H9 (cell line): ENCODE data around the gene ENO3. TPM values are rescaled to one million over a fixed set of nuclear protein-coding genes. Genes with fewer than 3 reads are reported as not detected.
A peak's percentile ranks its signal among the peaks of the same experiment; 100 is the strongest.

Source experiments
- DNase-seq: peaks from one replicate; pipeline ENCODE4 v3.0.0-alpha.2; 2017
- H2AFZ ChIP-seq: one replicate; pipeline ENCODE4 v1.6.1; 2013; ENCODE audit warnings: mild to moderate bottlenecking, low read length, control low read depth, moderate library complexity
- H2AK5ac ChIP-seq: 2 replicates; pipeline ENCODE4 v1.6.1; 2013; ENCODE audit warnings: low read length, control low read depth, mixed read lengths; ENCODE audit not compliant: insufficient read length
- H2BK120ac ChIP-seq: one replicate; pipeline ENCODE4 v1.6.1; 2013; ENCODE audit warnings: low read depth, mild to moderate bottlenecking, low read length, control low read depth, inconsistent platforms; ENCODE audit not compliant: poor library complexity, severe bottlenecking
- H2BK12ac ChIP-seq: 2 replicates; pipeline ENCODE4 v1.6.1; 2013; ENCODE audit warnings: low read length, control low read depth, mixed read lengths, low read depth; ENCODE audit not compliant: insufficient read length
- H2BK15ac ChIP-seq: 2 replicates; pipeline ENCODE4 v1.6.1; 2013; ENCODE audit warnings: low read depth, low read length, control low read depth
- H2BK20ac ChIP-seq: one replicate; pipeline ENCODE4 v1.6.1; 2013; ENCODE audit warnings: low read depth, mild to moderate bottlenecking, low read length, control low read depth, inconsistent platforms; ENCODE audit not compliant: poor library complexity, severe bottlenecking
- H2BK5ac ChIP-seq: 2 replicates; pipeline ENCODE4 v1.6.1; 2013; ENCODE audit warnings: low read length, control low read depth, mixed read lengths; ENCODE audit not compliant: insufficient read length
- H3K14ac ChIP-seq: 2 replicates; pipeline ENCODE4 v1.6.1; 2013; ENCODE audit warnings: low read length, control low read depth; ENCODE audit not compliant: insufficient read depth
- H3K18ac ChIP-seq: 2 replicates; pipeline ENCODE4 v1.6.1; 2013; ENCODE audit warnings: low read depth, mild to moderate bottlenecking, mixed read lengths, low read length, control low read depth; ENCODE audit not compliant: insufficient read length
- H3K23ac ChIP-seq: 2 replicates; pipeline ENCODE4 v1.6.1; 2013; ENCODE audit warnings: low read length, control low read depth, mixed read lengths, low read depth; ENCODE audit not compliant: insufficient read length
- H3K23me2 ChIP-seq: 2 replicates; pipeline ENCODE4 v1.6.1; 2013; ENCODE audit warnings: low read depth, mild to moderate bottlenecking, mixed read lengths, low read length, control low read depth; ENCODE audit not compliant: insufficient read length, poor library complexity, severe bottlenecking
- H3K27ac ChIP-seq: 2 replicates; pipeline ENCODE4 v1.5.1; 2013; ENCODE audit warnings: low read length, control low read depth, mixed read lengths, low read depth; ENCODE audit not compliant: insufficient read length
- H3K27me3 ChIP-seq: 2 replicates; pipeline ENCODE4 v1.6.1; 2013; ENCODE audit warnings: low read length, control low read depth, inconsistent platforms; ENCODE audit not compliant: insufficient read depth
- H3K4ac ChIP-seq: 2 replicates; pipeline ENCODE4 v1.6.1; 2013; ENCODE audit warnings: low read depth, mild to moderate bottlenecking, control low read depth, inconsistent platforms, low read length, moderate library complexity
- H3K4me1 ChIP-seq: 2 replicates; pipeline ENCODE4 v1.6.1; 2013; ENCODE audit warnings: low read length, control low read depth, inconsistent platforms; ENCODE audit not compliant: insufficient read depth
- H3K4me2 ChIP-seq: 2 replicates; pipeline ENCODE4 v1.6.1; 2013; ENCODE audit warnings: low read length, control low read depth, mixed read lengths; ENCODE audit not compliant: insufficient read length, insufficient read depth
- H3K56ac ChIP-seq: 2 replicates; pipeline ENCODE4 v1.6.1; 2013; ENCODE audit warnings: low read depth, mild to moderate bottlenecking, mixed read lengths, low read length, control low read depth; ENCODE audit not compliant: insufficient read length
- H3K79me1 ChIP-seq: 2 replicates; pipeline ENCODE4 v1.6.1; 2013; ENCODE audit warnings: low read depth, mild to moderate bottlenecking, moderate library complexity, low read length, control low read depth, inconsistent platforms; ENCODE audit not compliant: insufficient read depth, poor library complexity, severe bottlenecking
- H3K79me2 ChIP-seq: 2 replicates; pipeline ENCODE4 v1.6.1; 2013; ENCODE audit warnings: low read length, control low read depth, inconsistent platforms; ENCODE audit not compliant: insufficient read depth
- H3K9ac ChIP-seq: 2 replicates; pipeline ENCODE4 v1.6.1; 2013; ENCODE audit warnings: low read length, control low read depth, mixed read lengths; ENCODE audit not compliant: insufficient read length; ENCODE audit errors: extremely low read depth
- H3K9me3 ChIP-seq: one replicate; pipeline ENCODE4 v1.6.1; 2013; ENCODE audit warnings: low read depth, low read length, inconsistent platforms; ENCODE audit not compliant: control insufficient read depth
- H3T11ph ChIP-seq: one replicate; pipeline ENCODE4 v1.6.1; 2013; ENCODE audit warnings: mild to moderate bottlenecking, low read length, control low read depth, inconsistent platforms
- H4K20me1 ChIP-seq: one replicate; pipeline ENCODE4 v1.6.1; 2013; ENCODE audit not compliant: control insufficient read depth, insufficient read length, insufficient read depth
- H4K5ac ChIP-seq: 2 replicates; pipeline ENCODE4 v1.6.1; 2013; ENCODE audit warnings: low read depth, mild to moderate bottlenecking, mixed read lengths, low read length, control low read depth; ENCODE audit not compliant: insufficient read length
- H4K8ac ChIP-seq: replicated peaks from 2 replicates; pipeline ENCODE4 v1.6.1; 2013; ENCODE audit warnings: low read length, control low read depth, mixed read lengths, low read depth; ENCODE audit not compliant: insufficient read length
- H4K91ac ChIP-seq: 2 replicates; pipeline ENCODE4 v1.6.1; 2013; ENCODE audit warnings: low read depth, mild to moderate bottlenecking, moderate library complexity, mixed read lengths, low read length, control low read depth; ENCODE audit not compliant: insufficient read length
- H3K27ac Mint-ChIP-seq, 3 experiments: 2 replicates in 2 of 3; 3 replicates in 1 of 3; pipeline ENCODE4 v1.8.0; 2020 to 2021; ENCODE audit warnings: mixed read lengths in 3 of 3, mild to moderate bottlenecking in 1 of 3, moderate library complexity in 1 of 3
- H3K27me3 Mint-ChIP-seq: 2 replicates; pipeline ENCODE4 v1.8.0; 2021; ENCODE audit warnings: low read depth, mild to moderate bottlenecking, moderate library complexity, mixed read lengths
- H3K36me3 Mint-ChIP-seq, 3 experiments: 2 replicates in 2 of 3; 3 replicates in 1 of 3; pipeline ENCODE4 v1.8.0; 2020 to 2021; ENCODE audit warnings: low read depth in 3 of 3, mixed read lengths in 3 of 3; ENCODE audit not compliant: insufficient read depth in 1 of 3
- H3K4me1 Mint-ChIP-seq, 2 experiments: 2 replicates each; pipeline ENCODE4 v1.8.0; 2020; ENCODE audit warnings: mixed read lengths in 2 of 2
- H3K4me3 Mint-ChIP-seq, 2 experiments: 2 replicates in 1 of 2; 3 replicates in 1 of 2; pipeline ENCODE4 v1.8.0; 2020 to 2021; ENCODE audit warnings: mild to moderate bottlenecking in 2 of 2, mixed read lengths in 2 of 2, moderate library complexity in 1 of 2
- H3K9me3 Mint-ChIP-seq, 2 experiments: 2 replicates in 1 of 2; 3 replicates in 1 of 2; pipeline ENCODE4 v1.8.0; 2020; ENCODE audit warnings: mild to moderate bottlenecking in 2 of 2, mixed read lengths in 2 of 2, moderate library complexity in 1 of 2
- WGBS: extraction: QIAGEN DNeasy Blood & Tissue Kit; methylation state at CpG from one replicate; pipeline ENCODE4 v1.1.7; 2013; ENCODE audit warnings: missing lambda C conversion rate, low lambda C conversion rate, mixed read lengths; ENCODE audit not compliant: insufficient read length; ENCODE audit errors: extremely low coverage; 5-methylcytosine and 5-hydroxymethylcytosine counted together
- total RNA-seq: library from RNA; stranded (reverse); gene quantifications from 2 replicates; pipeline ENCODE4 v1.2.1, GENCODE V29; 2021
- TF ChIP-seq, protein P1 (sequence below): fragments of 200-600 bp; sonication (generic); conservative IDR thresholded peaks from 3 replicates; pipeline ENCODE4 v1.8.0; 2021; ENCODE audit warnings: antibody characterized with exemption, mild to moderate bottlenecking

Gene ENO3
- total RNA-seq, 1 experiment from 2014 or later: 25.4 TPM

- Histone ChIP-seq H3K14ac (no peak overlapping the region), H3K4ac (no peak overlapping the region), H4K91ac (no peak overlapping the region), H3K9me3 (no peaks in the 10 kb centered on the region), H2BK120ac (no peak overlapping the region), H3K27me3 (no peaks in the 10 kb centered on the region), H4K5ac (no peak overlapping the region), H3K18ac (no peak overlapping the region), H3K79me2 (peaks cover 15% of the 10 kb centered on the region; the same call in 1 of the 2 replicates), H3K4me2 (peak overlapping the region; percentile 11), H3K56ac (no peak overlapping the region), H3K23me2 (peaks cover 23% of the 10 kb centered on the region), H3K23ac (no peak overlapping the region), H3K4me1 (no peaks in the 10 kb centered on the region), H3T11ph (no peak overlapping the region), H2BK20ac (no peak overlapping the region), H2AK5ac (no peak overlapping the region), H4K20me1 (no peaks in the 10 kb centered on the region), H3K9ac (no peak overlapping the region), H2BK12ac (no peak overlapping the region), H4K8ac (no peak overlapping the region), H2BK5ac (no peak overlapping the region), H2AFZ (no peak overlapping the region), H3K27ac (no peak overlapping the region), H3K79me1 (peaks cover 4% of the 10 kb centered on the region), H2BK15ac (no peak overlapping the region)
- Mint-ChIP-seq H3K36me3 (peaks cover 32 to 67% (median 53%) of the 10 kb centered on the region in 3 experiments), H3K4me3 (peak overlapping the region; percentile 95 to 100), H3K27me3 (peaks cover 6% of the 10 kb centered on the region), H3K4me1 (peaks cover 29 to 35% of the 10 kb centered on the region in 2 experiments), H3K9me3 (peaks cover 0 to 2% of the 10 kb centered on the region in 2 experiments; a peak in 2 of 5 replicates), H3K27ac (peak overlapping the region; percentile 75 to 92 (median 91))
- DNase-seq: peak; percentile 80
- no CpG with 5 or more reads among the region's 7 CpGs for WGBS
- TF ChIP-seq, protein P1, sequence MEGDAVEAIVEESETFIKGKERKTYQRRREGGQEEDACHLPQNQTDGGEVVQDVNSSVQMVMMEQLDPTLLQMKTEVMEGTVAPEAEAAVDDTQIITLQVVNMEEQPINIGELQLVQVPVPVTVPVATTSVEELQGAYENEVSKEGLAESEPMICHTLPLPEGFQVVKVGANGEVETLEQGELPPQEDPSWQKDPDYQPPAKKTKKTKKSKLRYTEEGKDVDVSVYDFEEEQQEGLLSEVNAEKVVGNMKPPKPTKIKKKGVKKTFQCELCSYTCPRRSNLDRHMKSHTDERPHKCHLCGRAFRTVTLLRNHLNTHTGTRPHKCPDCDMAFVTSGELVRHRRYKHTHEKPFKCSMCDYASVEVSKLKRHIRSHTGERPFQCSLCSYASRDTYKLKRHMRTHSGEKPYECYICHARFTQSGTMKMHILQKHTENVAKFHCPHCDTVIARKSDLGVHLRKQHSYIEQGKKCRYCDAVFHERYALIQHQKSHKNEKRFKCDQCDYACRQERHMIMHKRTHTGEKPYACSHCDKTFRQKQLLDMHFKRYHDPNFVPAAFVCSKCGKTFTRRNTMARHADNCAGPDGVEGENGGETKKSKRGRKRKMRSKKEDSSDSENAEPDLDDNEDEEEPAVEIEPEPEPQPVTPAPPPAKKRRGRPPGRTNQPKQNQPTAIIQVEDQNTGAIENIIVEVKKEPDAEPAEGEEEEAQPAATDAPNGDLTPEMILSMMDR: no peak
These were observed 5.6 kb upstream of the ENO3 start for GRCh38 chr17:4945176-4945943.
